RPMI7951 (cell line): Measurements from ENCODE around the gene SMCHD1. TPM values are rescaled to one million over a fixed set of nuclear protein-coding genes. Genes with fewer than 3 reads are reported as not detected.
A peak's percentile ranks its signal among the peaks of the same experiment; 100 is the strongest.
"Not testable (repeated sequence)": the region's sequence is repeated elsewhere in the genome, so short reads cannot be mapped to it uniquely, and the experiment has no call there.

ENCODE experiments used
- DNase-seq: peaks from one replicate; pipeline ENCODE4 v3.0.0-alpha.2; 2012; ENCODE audit warnings: low read depth
- total RNA-seq: library from RNA; depleted of rRNA; stranded (reverse); fragments of >200 nt; shearing (Covaris generic); gene quantifications from 2 replicates; pipeline ENCODE4 v1.2.3, GENCODE V29; 2014

The SMCHD1 gene
- total RNA-seq, 1 experiment from 2014 or later, result 48.8 TPM

- no peak for DNase-seq
Measured at GRCh38 chr18:2814928-2815327, 159.4 kb downstream of the SMCHD1 start.

- no peak for DNase-seq
Measured at GRCh38 chr18:2818281-2818680, 162.8 kb downstream of the SMCHD1 start.

- no peak for DNase-seq
Measured at GRCh38 chr18:2821695-2822094, 166.2 kb downstream of the SMCHD1 start.

- no peak for DNase-seq
Measured at GRCh38 chr18:2822213-2822921, 166.8 kb downstream of the SMCHD1 start.

- DNase-seq, result no peak
Measured at GRCh38 chr18:2823202-2823601, 167.7 kb downstream of the SMCHD1 start.

GRCh38 chr18:2823966-2824365 is 168.4 kb downstream of the SMCHD1 start:
- no peak for DNase-seq

GRCh38 chr18:2824865-2825264 is 169.3 kb downstream of the SMCHD1 start:
- no peak for DNase-seq

GRCh38 chr18:2825613-2826175 is 170.2 kb downstream of the SMCHD1 start:
- no peak for DNase-seq

- DNase-seq, result no peak
Measured at GRCh38 chr18:2826581-2826980, 171.1 kb downstream of the SMCHD1 start.

- no peak for DNase-seq
Measured at GRCh38 chr18:2827061-2827460, 171.5 kb downstream of the SMCHD1 start.

- not testable (repeated sequence) for DNase-seq
Measured at GRCh38 chr18:2836118-2836517, 180.6 kb downstream of the SMCHD1 start.

GRCh38 chr18:2837290-2837689 is 181.8 kb downstream of the SMCHD1 start:
- DNase-seq, result not testable (repeated sequence)

GRCh38 chr18:2839202-2839601 is 183.7 kb downstream of the SMCHD1 start:
- no peak for DNase-seq

GRCh38 chr18:2840521-2840920 is 185.0 kb downstream of the SMCHD1 start:
- DNase-seq, result no peak

GRCh38 chr18:2843146-2843545 is 187.6 kb downstream of the SMCHD1 start:
- no peak for DNase-seq

GRCh38 chr18:2845172-2845571 is 189.6 kb downstream of the SMCHD1 start:
- no peak for DNase-seq

- peak; percentile 15 for DNase-seq
Measured at GRCh38 chr18:2846636-2847316, 191.2 kb downstream of the SMCHD1 start, which contains the start of gene EMILIN2. Gene EMILIN2 (plus strand): TSS chr18:2847006. CDS start chr18:2847189, 183 bp downstream.

- no peak for DNase-seq
Measured at GRCh38 chr18:2847317-2848246, 192.1 kb downstream of the SMCHD1 start.

- DNase-seq, result no peak
Measured at GRCh38 chr18:2848247-2849246, 193.0 kb downstream of the SMCHD1 start.

GRCh38 chr18:2850816-2851215 is 195.3 kb downstream of the SMCHD1 start:
- no peak for DNase-seq

GRCh38 chr18:2851771-2852170 is 196.2 kb downstream of the SMCHD1 start:
- DNase-seq, result no peak
